ENCODE data around the gene PSMB11.

- TF ChIP-seq CTCF (IDR thresholded peaks at IDR 0.05 in 2 of 3, conservative IDR thresholded peaks at IDR 0.05 in 1 of 3; ENCODE audit: borderline replicate concordance in 1 of 3, insufficient read depth in 1 of 3, low read depth in 2 of 3, low read length in 2 of 3) (no peak), POLR2A (IDR thresholded peaks at IDR 0.05; ENCODE audit: borderline replicate concordance, extremely low read depth, insufficient read depth, insufficient read length) (no peak), REST (IDR thresholded peaks at IDR 0.05; ENCODE audit: low read depth) (no peak), CBX3 (IDR thresholded peaks at IDR 0.05; ENCODE audit: low read depth) (no peak), EGR1 (IDR thresholded peaks at IDR 0.05; ENCODE audit: low read depth) (no peak), CEBPB (IDR thresholded peaks at IDR 0.05; ENCODE audit: low read depth) (no peak), EZH2 (IDR thresholded peaks at IDR 0.05) (no peak)
These were observed 32.9 kb downstream of the PSMB11 start for GRCh38 chr14:23074906-23075305.
